Tibial nerve (tissue), 4 donors: ENCODE measurements around the gene LAMTOR5. TPM values are rescaled to one million over a fixed set of nuclear protein-coding genes. Genes with fewer than 3 reads are reported as not detected.

Experiments
- DNase-seq, 2 donors: peaks; one replicate each; pipeline ENCODE4 v3.0.0-alpha.2; 2019; ENCODE audit warnings: low spot score in 2 of 2
- H3K27ac ChIP-seq, 4 donors: fragments of 200-600 bp; sonication (generic) in 3 of 4; one replicate each; pipeline ENCODE4 v1.5.1; 2017 to 2019; ENCODE audit warnings: mild to moderate bottlenecking in 1 of 4
- H3K27me3 ChIP-seq, 2 donors: fragments of 200-600 bp; sonication (generic) in 1 of 2; one replicate each; pipeline versions ENCODE4 v1.5.1 to v1.6.0; 2017 to 2019
- H3K36me3 ChIP-seq, 3 donors: fragments of 200-600 bp; sonication (generic); one replicate each; pipeline ENCODE4 v1.5.1; 2018 to 2019
- H3K4me1 ChIP-seq, 4 donors: fragments of 200-600 bp; sonication (generic) in 3 of 4; one replicate each; pipeline ENCODE4 v1.5.1; 2017 to 2019
- H3K4me3 ChIP-seq, 4 donors: fragments of 200-600 bp; sonication (generic) in 3 of 4; one replicate each; pipeline ENCODE4 v1.5.1; 2017 to 2019; ENCODE audit warnings: mild to moderate bottlenecking in 1 of 4, moderate library complexity in 1 of 4
- H3K9me3 ChIP-seq, 4 donors: fragments of 200-600 bp; sonication (generic) in 3 of 4; one replicate each; pipeline ENCODE4 v1.5.1; 2017 to 2019
- EP300 ChIP-seq, 2 donors: sonication (generic); formaldehyde crosslinking; IDR thresholded peaks; one replicate each; pipeline ENCODE4 v1.6.1; 2017; ENCODE audit warnings: antibody characterized with exemption in 2 of 2, mild to moderate bottlenecking in 1 of 2
- POLR2A ChIP-seq, 2 donors: fragments of 450-650 bp; IDR thresholded peaks; one replicate each; pipeline ENCODE4 v1.6.1; 2017; ENCODE audit warnings: antibody characterized with exemption in 2 of 2, mild to moderate bottlenecking in 2 of 2, moderate library complexity in 2 of 2
- WGBS, 2 donors: methylation state at CpG; one replicate each; pipeline ENCODE4 v1.1.5; 2018; 5-methylcytosine and 5-hydroxymethylcytosine counted together
- total RNA-seq, 4 donors: library from RNA; depleted of rRNA; stranded (reverse); fragments of >200 nt; gene quantifications; one replicate each; pipeline ENCODE4 v1.1.0, GENCODE V29; 2016
- TF ChIP-seq, protein P1 (sequence below), 5 experiments: fragments of 200-600 bp in 3 of 5; fragments of 450-650 bp in 2 of 5; sonication (generic) in 3 of 5; IDR thresholded peaks; one replicate each; pipeline ENCODE4 v1.5.1; 2016 to 2019; ENCODE audit warnings: antibody characterized with exemption in 5 of 5, mild to moderate bottlenecking in 3 of 5, moderate library complexity in 2 of 5

Gene LAMTOR5
- total RNA-seq, 4 donors from 2014 or later: 62.6 to 74.7 (median 67.7) TPM

DNA sequence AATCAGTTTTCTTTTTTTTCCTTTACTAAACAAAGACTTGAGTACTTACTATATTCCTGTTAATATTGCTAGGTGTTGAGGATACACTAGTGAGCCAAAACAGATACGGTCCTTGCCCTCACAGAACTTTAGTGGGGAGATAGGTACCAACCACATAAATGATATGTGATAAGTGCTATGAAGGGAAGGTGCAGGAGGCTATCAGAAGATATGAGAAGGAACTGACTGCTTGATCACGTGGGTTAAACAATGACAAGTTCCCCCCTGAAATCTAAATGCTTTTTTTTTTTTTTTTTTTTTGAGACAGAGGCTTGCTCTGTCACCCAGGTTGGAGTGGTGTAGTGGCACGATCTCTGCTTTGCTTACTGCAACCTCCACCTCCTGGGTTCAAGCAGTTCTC, 43.3 kb downstream of the LAMTOR5 start:
- H3K4me3 ChIP-seq: no peak overlapping the region
- H3K36me3 ChIP-seq: peaks cover 0 to 65% (median 3%) of the 10 kb centered on the region in 3 donors
- DNase-seq: no peak
- H3K27ac ChIP-seq: no peak overlapping the region
- H3K9me3 ChIP-seq: no peaks in the 10 kb centered on the region
- 95 to 96% methylated on average over 3 of the region's 3 CpGs for WGBS, 2 donors
- H3K27me3 ChIP-seq: no peaks in the 10 kb centered on the region
- H3K4me1 ChIP-seq: peaks cover 0 to 3% (median 0%) of the 10 kb centered on the region in 4 donors
- TF ChIP-seq, protein P1, sequence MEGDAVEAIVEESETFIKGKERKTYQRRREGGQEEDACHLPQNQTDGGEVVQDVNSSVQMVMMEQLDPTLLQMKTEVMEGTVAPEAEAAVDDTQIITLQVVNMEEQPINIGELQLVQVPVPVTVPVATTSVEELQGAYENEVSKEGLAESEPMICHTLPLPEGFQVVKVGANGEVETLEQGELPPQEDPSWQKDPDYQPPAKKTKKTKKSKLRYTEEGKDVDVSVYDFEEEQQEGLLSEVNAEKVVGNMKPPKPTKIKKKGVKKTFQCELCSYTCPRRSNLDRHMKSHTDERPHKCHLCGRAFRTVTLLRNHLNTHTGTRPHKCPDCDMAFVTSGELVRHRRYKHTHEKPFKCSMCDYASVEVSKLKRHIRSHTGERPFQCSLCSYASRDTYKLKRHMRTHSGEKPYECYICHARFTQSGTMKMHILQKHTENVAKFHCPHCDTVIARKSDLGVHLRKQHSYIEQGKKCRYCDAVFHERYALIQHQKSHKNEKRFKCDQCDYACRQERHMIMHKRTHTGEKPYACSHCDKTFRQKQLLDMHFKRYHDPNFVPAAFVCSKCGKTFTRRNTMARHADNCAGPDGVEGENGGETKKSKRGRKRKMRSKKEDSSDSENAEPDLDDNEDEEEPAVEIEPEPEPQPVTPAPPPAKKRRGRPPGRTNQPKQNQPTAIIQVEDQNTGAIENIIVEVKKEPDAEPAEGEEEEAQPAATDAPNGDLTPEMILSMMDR (IDR thresholded peaks at IDR 0.05): no peak
- no peak for TF ChIP-seq EP300 (IDR thresholded peaks at IDR 0.05)
- TF ChIP-seq POLR2A (IDR thresholded peaks at IDR 0.05): no peak

DNA sequence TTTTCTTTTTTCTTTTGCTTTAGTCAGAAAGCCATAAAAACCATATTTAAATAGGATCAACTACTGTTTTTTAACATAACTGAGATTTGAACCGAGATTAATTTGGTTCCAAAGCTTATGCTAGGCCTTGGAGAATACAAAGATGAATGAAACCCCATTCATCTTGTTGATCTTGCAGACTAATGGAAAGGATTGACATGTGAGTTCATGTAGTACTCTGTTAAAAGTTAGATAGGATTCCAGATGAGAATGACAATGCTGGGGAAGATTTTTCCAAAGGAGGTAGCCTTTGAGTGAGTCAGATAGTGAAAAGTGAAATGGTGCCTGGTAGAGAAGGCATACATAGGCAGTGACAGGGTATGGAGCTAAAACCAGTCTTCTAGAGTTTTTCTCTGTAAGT, 45.6 kb downstream of the LAMTOR5 start:
- peaks cover 0 to 44% (median 3%) of the 10 kb centered on the region in 3 donors for H3K36me3 ChIP-seq
- peaks cover 0 to 8% (median 0%) of the 10 kb centered on the region in 4 donors for H3K4me1 ChIP-seq
- DNase-seq: no peak
- WGBS, 2 donors: 46 to 53% methylated on average over 1 of the region's 1 CpG
- TF ChIP-seq EP300 (IDR thresholded peaks at IDR 0.05) (no peak), POLR2A (IDR thresholded peaks at IDR 0.05) (no peak)
- TF ChIP-seq, protein P1 (IDR thresholded peaks at IDR 0.05): no peak
- H3K9me3 ChIP-seq: no peaks in the 10 kb centered on the region
- H3K4me3 ChIP-seq: no peak overlapping the region
- no peaks in the 10 kb centered on the region for H3K27me3 ChIP-seq
- no peak overlapping the region for H3K27ac ChIP-seq

DNA sequence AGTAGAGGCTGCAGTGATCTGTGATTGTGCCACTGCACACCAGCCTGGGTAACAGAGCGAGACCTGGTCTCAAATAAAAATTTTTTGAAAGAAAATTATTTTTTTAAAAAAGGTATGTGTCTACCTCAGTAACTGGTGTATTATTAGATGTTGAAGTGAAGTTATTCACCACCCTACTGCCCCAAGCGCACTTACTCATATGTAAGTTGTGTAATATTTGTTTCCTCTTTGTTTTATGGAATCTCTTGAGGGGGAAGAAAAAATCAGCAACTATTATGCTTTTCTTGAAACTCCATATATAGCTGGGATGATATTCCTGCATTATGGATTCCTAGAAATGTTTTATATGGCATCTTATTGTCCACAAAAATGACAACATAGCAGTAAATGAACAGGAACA, 47.1 kb downstream of the LAMTOR5 start:
- 94 to 96% methylated on average over 2 of the region's 2 CpGs for WGBS, 2 donors
- H3K9me3 ChIP-seq: no peaks in the 10 kb centered on the region
- no peaks in the 10 kb centered on the region for H3K27me3 ChIP-seq
- no peak for TF ChIP-seq POLR2A (IDR thresholded peaks at IDR 0.05)
- TF ChIP-seq, protein P1 (IDR thresholded peaks at IDR 0.05): no peak
- no peak for TF ChIP-seq EP300 (IDR thresholded peaks at IDR 0.05)
- H3K27ac ChIP-seq: no peak overlapping the region
- H3K36me3 ChIP-seq: peaks cover 0 to 46% (median 3%) of the 10 kb centered on the region in 3 donors
- H3K4me3 ChIP-seq: no peak overlapping the region
- H3K4me1 ChIP-seq: peaks cover 0 to 9% (median 0%) of the 10 kb centered on the region in 4 donors
- no peak for DNase-seq

DNA sequence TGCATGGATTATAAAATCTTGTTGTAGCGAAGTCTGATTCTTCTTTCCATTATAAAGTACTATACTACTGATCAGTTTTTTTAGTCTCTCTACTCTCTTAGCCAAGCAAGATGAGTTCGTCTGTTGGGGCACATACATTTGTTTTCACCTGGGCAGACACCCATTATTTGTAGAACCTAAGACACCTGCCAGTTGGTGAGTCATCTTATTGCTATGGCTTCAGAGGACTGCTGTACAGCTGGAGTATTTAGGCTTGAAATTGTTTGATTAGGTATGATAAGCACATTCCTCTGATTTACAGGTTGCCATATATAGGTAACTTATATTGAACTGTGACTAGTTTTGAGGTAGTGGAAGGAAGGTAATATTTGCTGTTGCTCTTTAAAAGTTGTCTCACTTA, 51.1 kb downstream of the LAMTOR5 start:
- 83 to 87% methylated on average over 2 of the region's 2 CpGs for WGBS, 2 donors
- Histone ChIP-seq H3K27me3 (no peaks in the 10 kb centered on the region), H3K36me3 (peaks cover 0 to 26% (median 3%) of the 10 kb centered on the region in 3 donors), H3K4me3 (no peak overlapping the region), H3K4me1 (peaks cover 0 to 26% (median 0%) of the 10 kb centered on the region in 4 donors), H3K9me3 (no peaks in the 10 kb centered on the region), H3K27ac (no peak overlapping the region)
- TF ChIP-seq POLR2A (IDR thresholded peaks at IDR 0.05): no peak
- TF ChIP-seq, protein P1 (IDR thresholded peaks at IDR 0.05): no peak
- TF ChIP-seq EP300 (IDR thresholded peaks at IDR 0.05): no peak
- no peak for DNase-seq

DNA sequence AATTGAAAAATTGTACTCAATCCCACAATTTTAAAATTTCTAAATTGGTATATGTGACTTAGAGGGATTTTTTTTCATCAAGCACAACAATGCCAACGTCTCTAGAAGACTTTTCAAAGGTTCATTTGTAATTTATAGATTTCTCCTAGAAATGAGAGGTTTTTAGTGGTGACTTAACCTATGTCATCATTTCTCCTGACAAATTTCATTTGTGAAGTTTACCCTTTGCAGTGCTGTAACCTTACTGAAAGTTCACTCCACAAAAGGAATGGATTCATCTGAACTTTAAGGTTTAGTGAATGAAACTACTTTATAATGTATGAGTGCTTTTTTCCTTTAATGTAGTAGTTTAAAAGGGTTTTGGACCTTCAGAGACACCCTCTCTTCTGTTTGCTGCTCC, 52.2 kb downstream of the LAMTOR5 start:
- no peak overlapping the region for H3K27ac ChIP-seq
- H3K4me1 ChIP-seq: peaks cover 0 to 35% (median 2%) of the 10 kb centered on the region in 4 donors
- no peaks in the 10 kb centered on the region for H3K9me3 ChIP-seq
- TF ChIP-seq EP300 (IDR thresholded peaks at IDR 0.05) (no peak), POLR2A (IDR thresholded peaks at IDR 0.05) (no peak)
- TF ChIP-seq, protein P1 (IDR thresholded peaks at IDR 0.05): no peak
- no peak for DNase-seq
- no peaks in the 10 kb centered on the region for H3K27me3 ChIP-seq
- no peak overlapping the region for H3K4me3 ChIP-seq
- WGBS, 2 donors: 33 to 49% methylated on average over 1 of the region's 1 CpG
- peaks cover 0 to 26% (median 3%) of the 10 kb centered on the region in 3 donors for H3K36me3 ChIP-seq

Other genes starting within 250 kb of the LAMTOR5 start
- gene KCNC4, start 197.4 kb downstream of the LAMTOR5 start, total RNA-seq: 1 to 10 TPM; 2.9 to 9.0 (median 6.1) TPM
- 10 to 100 TPM; 40.9 to 49.0 (median 45.3) TPM for gene RBM15, start 68.3 kb downstream of the LAMTOR5 start, total RNA-seq
- gene SLC16A4, start 16.7 kb downstream of the LAMTOR5 start, total RNA-seq: 10 to 100 TPM in 3 of 4 donors, 1 to 10 TPM in 1; 8.0 to 16.6 (median 15.1) TPM
- 1 to 10 TPM in 3 of 4 donors, not detected in 1; 1.2 to 6.9 (median 4.6) TPM for gene PROK1, start 43.5 kb upstream of the LAMTOR5 start, total RNA-seq
- gene KCNA10, start 111.5 kb upstream of the LAMTOR5 start, total RNA-seq: not detected
- gene KCNA2, start 198.7 kb upstream of the LAMTOR5 start, total RNA-seq: 10 to 100 TPM; 10.2 to 22.0 (median 16.5) TPM